Stomach (tissue), 4 donors: ENCODE measurements around the gene UBE2S.

ENCODE experiments used
- EP300 ChIP-seq: sonication (generic); formaldehyde crosslinking; IDR thresholded peaks from one replicate; pipeline ENCODE4 v1.6.1; 2017; ENCODE audit warnings: antibody characterized with exemption
- POLR2A ChIP-seq, 4 donors: fragments of 450-650 bp; IDR thresholded peaks; one replicate each; pipeline ENCODE4 v1.6.1; 2016; ENCODE audit warnings: antibody characterized with exemption in 4 of 4, control low read depth in 2 of 4, mild to moderate bottlenecking in 1 of 4, moderate library complexity in 1 of 4
- POLR2AphosphoS5 ChIP-seq, 3 donors: sonication (generic); formaldehyde crosslinking; IDR thresholded peaks; one replicate each; pipeline ENCODE4 v1.6.1; 2016; ENCODE audit warnings: antibody characterized with exemption in 3 of 3
- TF ChIP-seq, protein P1 (sequence below), 7 experiments: fragments of 450-650 bp in 4 of 7; fragments of 200-600 bp in 3 of 7; sonication (generic) in 3 of 7; IDR thresholded peaks; one replicate each; pipeline ENCODE4 v1.5.1; 2016 to 2019; ENCODE audit warnings: antibody characterized with exemption in 7 of 7, control low read depth in 2 of 7, mild to moderate bottlenecking in 1 of 7

DNA sequence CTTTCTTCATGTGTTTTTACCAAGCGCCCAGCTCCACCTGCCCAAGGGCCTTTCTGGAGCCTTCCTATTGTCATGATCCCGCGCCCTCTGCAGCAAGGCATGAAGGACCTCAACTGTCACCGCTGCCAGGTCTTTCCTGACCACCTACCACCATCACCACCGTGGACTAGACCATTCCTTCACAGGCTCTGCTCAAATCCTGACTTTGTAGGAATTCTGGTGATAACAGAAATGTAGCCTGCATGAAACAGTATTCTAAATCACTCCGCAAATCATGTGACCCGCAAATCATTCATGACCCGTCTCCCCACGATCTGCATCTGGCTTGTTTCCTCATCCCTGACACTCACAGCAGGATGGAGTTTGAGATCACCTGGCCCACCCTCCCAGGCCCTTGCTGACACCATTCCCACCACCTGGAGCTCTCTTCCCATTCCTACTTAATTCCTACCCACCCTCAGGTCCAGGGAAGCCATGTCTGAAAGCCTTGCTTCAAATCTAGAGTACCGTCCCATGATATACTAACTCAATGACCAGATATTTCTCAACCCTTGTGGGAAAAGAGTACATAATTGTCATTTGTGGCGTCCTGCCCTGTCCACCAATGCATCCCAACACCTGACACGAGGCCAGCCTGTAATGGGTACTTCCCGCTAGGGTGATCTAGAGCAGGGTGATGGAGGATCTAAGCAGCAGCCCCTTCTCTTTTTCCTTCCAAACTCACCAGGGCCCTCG is 1.3 kb downstream of the UBE2S start:
- no peak for TF ChIP-seq POLR2AphosphoS5 (IDR thresholded peaks at IDR 0.05)
- TF ChIP-seq, protein P1, sequence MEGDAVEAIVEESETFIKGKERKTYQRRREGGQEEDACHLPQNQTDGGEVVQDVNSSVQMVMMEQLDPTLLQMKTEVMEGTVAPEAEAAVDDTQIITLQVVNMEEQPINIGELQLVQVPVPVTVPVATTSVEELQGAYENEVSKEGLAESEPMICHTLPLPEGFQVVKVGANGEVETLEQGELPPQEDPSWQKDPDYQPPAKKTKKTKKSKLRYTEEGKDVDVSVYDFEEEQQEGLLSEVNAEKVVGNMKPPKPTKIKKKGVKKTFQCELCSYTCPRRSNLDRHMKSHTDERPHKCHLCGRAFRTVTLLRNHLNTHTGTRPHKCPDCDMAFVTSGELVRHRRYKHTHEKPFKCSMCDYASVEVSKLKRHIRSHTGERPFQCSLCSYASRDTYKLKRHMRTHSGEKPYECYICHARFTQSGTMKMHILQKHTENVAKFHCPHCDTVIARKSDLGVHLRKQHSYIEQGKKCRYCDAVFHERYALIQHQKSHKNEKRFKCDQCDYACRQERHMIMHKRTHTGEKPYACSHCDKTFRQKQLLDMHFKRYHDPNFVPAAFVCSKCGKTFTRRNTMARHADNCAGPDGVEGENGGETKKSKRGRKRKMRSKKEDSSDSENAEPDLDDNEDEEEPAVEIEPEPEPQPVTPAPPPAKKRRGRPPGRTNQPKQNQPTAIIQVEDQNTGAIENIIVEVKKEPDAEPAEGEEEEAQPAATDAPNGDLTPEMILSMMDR (IDR thresholded peaks at IDR 0.05): no peak
- no peak for TF ChIP-seq EP300
- no peak for TF ChIP-seq POLR2A (IDR thresholded peaks at IDR 0.05)
